GM23338 (cell line): ENCODE measurements around the gene OR5C1. TPM values are rescaled to one million over a fixed set of nuclear protein-coding genes. Genes with fewer than 3 reads are reported as not detected.

Experiments
- ATAC-seq: fragments of 200-7000 bp; cut with Tn5 transposase; 3 replicates; pipeline ENCODE4 v1.9.1; 2020
- DNase-seq: peaks from one replicate; pipeline ENCODE4 v3.0.0-alpha.2; 2015; ENCODE audit warnings: low spot score
- H2AFZ ChIP-seq: fragments of 200-600 bp; sonication (generic); 2 replicates; pipeline ENCODE4 v1.8.0; 2016; ENCODE audit warnings: antibody characterized with exemption, mild to moderate bottlenecking, moderate library complexity
- H3F3A ChIP-seq: fragments of 200-600 bp; sonication (generic); replicated peaks from 2 replicates; pipeline ENCODE4 v1.8.0; 2017; ENCODE audit warnings: antibody characterized with exemption, mixed run types, low read depth
- H3K27ac ChIP-seq: fragments of 200-600 bp; sonication (generic); 2 replicates; pipeline ENCODE4 v1.6.1; 2016; ENCODE audit warnings: low read depth
- H3K27me3 ChIP-seq: fragments of 200-600 bp; sonication (generic); 2 replicates; pipeline ENCODE4 v1.8.0; 2016; ENCODE audit warnings: mild to moderate bottlenecking, mixed run types, moderate library complexity; ENCODE audit not compliant: insufficient read depth
- H3K36me3 ChIP-seq: fragments of 200-600 bp; sonication (generic); 2 replicates; pipeline ENCODE4 v1.8.0; 2016; ENCODE audit warnings: mild to moderate bottlenecking; ENCODE audit not compliant: insufficient read depth
- H3K4me1 ChIP-seq: fragments of 200-600 bp; sonication (generic); 2 replicates; pipeline ENCODE4 v1.8.0; 2016; ENCODE audit warnings: mild to moderate bottlenecking, moderate library complexity; ENCODE audit not compliant: insufficient read depth
- H3K4me2 ChIP-seq: fragments of 200-600 bp; sonication (generic); 2 replicates; pipeline ENCODE4 v1.7.1; 2017; ENCODE audit warnings: mixed run types
- H3K4me3 ChIP-seq: fragments of 200-600 bp; sonication (generic); 2 replicates; pipeline ENCODE4 v1.6.1; 2016; ENCODE audit warnings: mixed run types
- H3K79me2 ChIP-seq: fragments of 200-600 bp; sonication (generic); replicated peaks from 2 replicates; pipeline ENCODE4 v1.8.0; 2017; ENCODE audit warnings: mild to moderate bottlenecking; ENCODE audit not compliant: insufficient read depth
- H3K9me2 ChIP-seq: fragments of 200-600 bp; sonication (generic); 2 replicates; pipeline ENCODE4 v1.8.0; 2017; ENCODE audit not compliant: insufficient read depth
- H4K20me1 ChIP-seq: fragments of 200-600 bp; sonication (generic); replicated peaks from 2 replicates; pipeline ENCODE4 v1.8.0; 2017; ENCODE audit warnings: mild to moderate bottlenecking; ENCODE audit not compliant: insufficient read depth
- H3K27ac Mint-ChIP-seq: 2 replicates; pipeline ENCODE4 v1.8.0; 2020; ENCODE audit warnings: inconsistent platforms, mild to moderate bottlenecking, moderate library complexity, mixed read lengths
- H3K27me3 Mint-ChIP-seq: 3 replicates; pipeline ENCODE4 v1.8.0; 2022; ENCODE audit warnings: low read depth, mild to moderate bottlenecking, moderate library complexity, mixed read lengths, inconsistent platforms; ENCODE audit not compliant: insufficient read depth, poor library complexity
- H3K36me3 Mint-ChIP-seq: 3 replicates; pipeline ENCODE4 v1.8.0; 2021; ENCODE audit warnings: low read depth, mild to moderate bottlenecking, inconsistent platforms, moderate library complexity, mixed read lengths
- H3K4me1 Mint-ChIP-seq: 3 replicates; pipeline ENCODE4 v1.8.0; 2020; ENCODE audit warnings: mild to moderate bottlenecking, inconsistent platforms, mixed read lengths
- H3K4me3 Mint-ChIP-seq: 3 replicates; pipeline ENCODE4 v1.8.0; 2021; ENCODE audit warnings: moderate library complexity, mild to moderate bottlenecking, inconsistent platforms, mixed read lengths
- H3K9me3 Mint-ChIP-seq: 3 replicates; pipeline ENCODE4 v1.8.0; 2020; ENCODE audit warnings: moderate library complexity, mild to moderate bottlenecking, inconsistent platforms, mixed read lengths
- EZH2 ChIP-seq: fragments of 200-600 bp; sonication (generic); IDR thresholded peaks from one replicate; pipeline ENCODE4 v1.8.0; 2017; ENCODE audit warnings: antibody characterized with exemption, mild to moderate bottlenecking, low read depth; ENCODE audit not compliant: unreplicated experiment
- EZH2phosphoT487 ChIP-seq: fragments of 200-600 bp; sonication (generic); IDR thresholded peaks from one replicate; pipeline ENCODE4 v1.8.1; 2018; ENCODE audit warnings: antibody characterized with exemption; ENCODE audit not compliant: unreplicated experiment
- JUNB ChIP-seq: IDR thresholded peaks from one replicate; pipeline ENCODE4 v1.6.1; 2016; ENCODE audit warnings: antibody characterized with exemption; ENCODE audit not compliant: unreplicated experiment
- POLR2AphosphoS5 ChIP-seq: IDR thresholded peaks from 2 replicates; pipeline ENCODE4 v1.6.1; 2016; ENCODE audit warnings: antibody characterized with exemption, low read depth
- STAT1 ChIP-seq: IDR thresholded peaks from one replicate; pipeline ENCODE4 v1.6.1; 2016; ENCODE audit warnings: antibody characterized with exemption; ENCODE audit not compliant: unreplicated experiment
- ZNF114 ChIP-seq: fragments of 250-450 bp; sonication (Bioruptor Pico); IDR thresholded peaks from 2 replicates; pipeline ENCODE4 v1.5.0; 2020; ENCODE audit warnings: mild to moderate bottlenecking, moderate library complexity
- ZNF331 ChIP-seq: fragments of 250-450 bp; sonication (Bioruptor Pico); IDR thresholded peaks from 2 replicates; pipeline ENCODE4 v1.5.0; 2020; ENCODE audit warnings: low read depth, mild to moderate bottlenecking, moderate library complexity
- polyA plus RNA-seq: library from polyadenylated mRNA; unstranded; fragments of >200 nt; fragmentation: Nextera tagmentation; extraction: Ambion mirVana; gene quantifications from 2 replicates; pipeline ENCODE4 v1.2.1, GENCODE V29; 2016
- total RNA-seq: library from RNA; depleted of rRNA; stranded (reverse); fragments of >200 nt; shearing (Covaris generic); gene quantifications from 2 replicates; pipeline ENCODE4 v1.2.3, GENCODE V29; 2014
- TF ChIP-seq, protein P1 (sequence below), 2 experiments: fragments of 200-600 bp in 1 of 2; sonication (generic) in 1 of 2; conservative IDR thresholded peaks; 2 replicates each; pipeline versions ENCODE4 v1.5.1 to v1.6.1; 2016 to 2017; ENCODE audit warnings: antibody characterized with exemption in 2 of 2, low read depth in 2 of 2, mild to moderate bottlenecking in 2 of 2, moderate library complexity in 1 of 2
- TF ChIP-seq, protein P2 (sequence below): fragments of 250-450 bp; sonication (Bioruptor Pico); IDR thresholded peaks from 2 replicates; pipeline ENCODE4 v1.5.0; 2020; ENCODE audit warnings: mild to moderate bottlenecking, moderate library complexity

Gene OR5C1
- total and polyA plus RNA-seq, 2 experiments from 2014 or later: not detected

DNA sequence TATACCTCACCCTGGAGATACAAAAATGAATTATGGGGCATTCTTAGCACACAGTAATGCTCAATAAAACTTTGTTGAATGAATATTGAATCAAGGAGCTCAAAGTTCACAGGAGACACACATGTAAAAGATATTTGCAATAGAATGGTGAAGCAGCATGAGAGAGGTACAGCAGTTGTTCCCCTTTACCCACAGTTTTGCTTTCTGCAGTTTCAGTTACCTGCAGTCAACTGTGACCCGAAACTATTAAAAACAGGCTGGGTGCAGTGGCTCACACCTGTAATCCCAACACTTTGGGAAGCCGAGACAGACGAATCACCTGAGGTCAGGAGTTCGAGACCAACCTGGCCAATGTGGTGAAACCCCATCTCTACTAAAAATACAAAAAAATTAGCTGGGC is 2.4 kb upstream of the OR5C1 start:
- Histone ChIP-seq H3K79me2 (no peaks in the 10 kb centered on the region), H3F3A (no peaks in the 10 kb centered on the region), H3K9me2 (0 out of 2 replicates have a peak, but pooled peaks cover 2% of the 10 kb centered on the region), H2AFZ (no peak overlapping the region), H3K4me2 (no peak overlapping the region), H3K36me3 (no peaks in the 10 kb centered on the region), H3K4me3 (no peak overlapping the region), H3K27me3 (no peaks in the 10 kb centered on the region), H4K20me1 (no peaks in the 10 kb centered on the region), H3K4me1 (no peaks in the 10 kb centered on the region), H3K27ac (no peak overlapping the region)
- H3K27ac Mint-ChIP-seq: no peak overlapping the region
- H3K4me3 Mint-ChIP-seq: no peak overlapping the region
- H3K36me3 Mint-ChIP-seq: peaks cover 6% of the 10 kb centered on the region
- ATAC-seq (no peak), DNase-seq (no peak)
- H3K9me3 Mint-ChIP-seq: peaks cover 73% of the 10 kb centered on the region
- no peak for TF ChIP-seq EZH2phosphoT487
- TF ChIP-seq EZH2: no peak
- TF ChIP-seq, protein P1, sequence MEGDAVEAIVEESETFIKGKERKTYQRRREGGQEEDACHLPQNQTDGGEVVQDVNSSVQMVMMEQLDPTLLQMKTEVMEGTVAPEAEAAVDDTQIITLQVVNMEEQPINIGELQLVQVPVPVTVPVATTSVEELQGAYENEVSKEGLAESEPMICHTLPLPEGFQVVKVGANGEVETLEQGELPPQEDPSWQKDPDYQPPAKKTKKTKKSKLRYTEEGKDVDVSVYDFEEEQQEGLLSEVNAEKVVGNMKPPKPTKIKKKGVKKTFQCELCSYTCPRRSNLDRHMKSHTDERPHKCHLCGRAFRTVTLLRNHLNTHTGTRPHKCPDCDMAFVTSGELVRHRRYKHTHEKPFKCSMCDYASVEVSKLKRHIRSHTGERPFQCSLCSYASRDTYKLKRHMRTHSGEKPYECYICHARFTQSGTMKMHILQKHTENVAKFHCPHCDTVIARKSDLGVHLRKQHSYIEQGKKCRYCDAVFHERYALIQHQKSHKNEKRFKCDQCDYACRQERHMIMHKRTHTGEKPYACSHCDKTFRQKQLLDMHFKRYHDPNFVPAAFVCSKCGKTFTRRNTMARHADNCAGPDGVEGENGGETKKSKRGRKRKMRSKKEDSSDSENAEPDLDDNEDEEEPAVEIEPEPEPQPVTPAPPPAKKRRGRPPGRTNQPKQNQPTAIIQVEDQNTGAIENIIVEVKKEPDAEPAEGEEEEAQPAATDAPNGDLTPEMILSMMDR (conservative IDR thresholded peaks at IDR 0.05; ENCODE audit: low read depth in 2 of 2): no peak
- TF ChIP-seq ZNF331 (CRISPR knock-in tag): no peak
- H3K4me1 Mint-ChIP-seq: no peaks in the 10 kb centered on the region
- peaks cover 8% of the 10 kb centered on the region for H3K27me3 Mint-ChIP-seq

DNA sequence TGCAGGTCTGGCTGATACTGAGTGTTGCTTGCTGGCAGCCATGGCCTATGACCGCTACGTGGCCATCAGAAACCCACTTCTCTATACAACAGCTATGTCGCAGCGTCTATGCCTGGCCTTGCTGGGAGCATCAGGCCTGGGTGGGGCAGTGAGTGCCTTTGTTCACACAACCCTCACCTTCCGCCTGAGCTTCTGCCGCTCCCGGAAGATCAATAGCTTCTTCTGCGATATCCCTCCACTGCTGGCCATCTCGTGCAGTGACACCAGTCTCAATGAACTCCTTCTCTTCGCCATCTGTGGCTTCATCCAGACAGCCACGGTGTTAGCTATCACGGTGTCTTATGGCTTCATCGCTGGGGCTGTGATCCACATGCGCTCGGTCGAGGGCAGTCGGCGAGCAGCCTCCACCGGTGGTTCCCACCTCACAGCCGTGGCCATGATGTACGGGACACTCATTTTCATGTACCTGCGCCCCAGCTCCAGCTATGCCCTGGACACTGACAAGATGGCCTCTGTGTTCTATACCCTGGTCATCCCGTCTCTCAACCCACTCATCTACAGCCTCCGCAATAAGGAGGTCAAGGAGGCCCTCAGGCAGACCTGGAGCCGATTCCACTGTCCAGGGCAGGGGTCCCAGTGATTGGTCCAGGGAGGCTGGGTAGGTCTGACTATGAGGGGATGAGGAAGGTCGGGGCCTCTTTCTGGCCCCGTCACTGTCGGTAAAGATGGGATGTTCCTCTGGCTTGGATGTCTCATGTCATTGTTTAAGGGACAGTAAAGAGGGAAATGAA is 718 bp downstream of the OR5C1 start:
- Histone ChIP-seq H3K4me2 (no peak overlapping the region), H3K27me3 (no peaks in the 10 kb centered on the region), H3K4me1 (no peaks in the 10 kb centered on the region), H3K79me2 (no peaks in the 10 kb centered on the region), H3K4me3 (no peak overlapping the region), H3K36me3 (no peaks in the 10 kb centered on the region), H3K9me2 (0 out of 2 replicates have a peak, but pooled peaks cover 2% of the 10 kb centered on the region), H3K27ac (no peak overlapping the region), H4K20me1 (no peaks in the 10 kb centered on the region), H2AFZ (no peak overlapping the region), H3F3A (no peaks in the 10 kb centered on the region)
- Mint-ChIP-seq H3K9me3 (peaks cover 76% of the 10 kb centered on the region), H3K36me3 (peaks cover 16% of the 10 kb centered on the region), H3K27ac (no peak overlapping the region), H3K4me3 (no peak overlapping the region), H3K27me3 (peaks cover 10% of the 10 kb centered on the region), H3K4me1 (no peaks in the 10 kb centered on the region)
- DNase-seq (no peak), ATAC-seq (no peak)
- TF ChIP-seq JUNB: no peak
- no peak for TF ChIP-seq EZH2phosphoT487
- TF ChIP-seq ZNF114 (CRISPR knock-in tag): no peak
- TF ChIP-seq ZNF331 (CRISPR knock-in tag): no peak
- TF ChIP-seq POLR2AphosphoS5: no peak
- no peak for TF ChIP-seq STAT1
- TF ChIP-seq, protein P2, sequence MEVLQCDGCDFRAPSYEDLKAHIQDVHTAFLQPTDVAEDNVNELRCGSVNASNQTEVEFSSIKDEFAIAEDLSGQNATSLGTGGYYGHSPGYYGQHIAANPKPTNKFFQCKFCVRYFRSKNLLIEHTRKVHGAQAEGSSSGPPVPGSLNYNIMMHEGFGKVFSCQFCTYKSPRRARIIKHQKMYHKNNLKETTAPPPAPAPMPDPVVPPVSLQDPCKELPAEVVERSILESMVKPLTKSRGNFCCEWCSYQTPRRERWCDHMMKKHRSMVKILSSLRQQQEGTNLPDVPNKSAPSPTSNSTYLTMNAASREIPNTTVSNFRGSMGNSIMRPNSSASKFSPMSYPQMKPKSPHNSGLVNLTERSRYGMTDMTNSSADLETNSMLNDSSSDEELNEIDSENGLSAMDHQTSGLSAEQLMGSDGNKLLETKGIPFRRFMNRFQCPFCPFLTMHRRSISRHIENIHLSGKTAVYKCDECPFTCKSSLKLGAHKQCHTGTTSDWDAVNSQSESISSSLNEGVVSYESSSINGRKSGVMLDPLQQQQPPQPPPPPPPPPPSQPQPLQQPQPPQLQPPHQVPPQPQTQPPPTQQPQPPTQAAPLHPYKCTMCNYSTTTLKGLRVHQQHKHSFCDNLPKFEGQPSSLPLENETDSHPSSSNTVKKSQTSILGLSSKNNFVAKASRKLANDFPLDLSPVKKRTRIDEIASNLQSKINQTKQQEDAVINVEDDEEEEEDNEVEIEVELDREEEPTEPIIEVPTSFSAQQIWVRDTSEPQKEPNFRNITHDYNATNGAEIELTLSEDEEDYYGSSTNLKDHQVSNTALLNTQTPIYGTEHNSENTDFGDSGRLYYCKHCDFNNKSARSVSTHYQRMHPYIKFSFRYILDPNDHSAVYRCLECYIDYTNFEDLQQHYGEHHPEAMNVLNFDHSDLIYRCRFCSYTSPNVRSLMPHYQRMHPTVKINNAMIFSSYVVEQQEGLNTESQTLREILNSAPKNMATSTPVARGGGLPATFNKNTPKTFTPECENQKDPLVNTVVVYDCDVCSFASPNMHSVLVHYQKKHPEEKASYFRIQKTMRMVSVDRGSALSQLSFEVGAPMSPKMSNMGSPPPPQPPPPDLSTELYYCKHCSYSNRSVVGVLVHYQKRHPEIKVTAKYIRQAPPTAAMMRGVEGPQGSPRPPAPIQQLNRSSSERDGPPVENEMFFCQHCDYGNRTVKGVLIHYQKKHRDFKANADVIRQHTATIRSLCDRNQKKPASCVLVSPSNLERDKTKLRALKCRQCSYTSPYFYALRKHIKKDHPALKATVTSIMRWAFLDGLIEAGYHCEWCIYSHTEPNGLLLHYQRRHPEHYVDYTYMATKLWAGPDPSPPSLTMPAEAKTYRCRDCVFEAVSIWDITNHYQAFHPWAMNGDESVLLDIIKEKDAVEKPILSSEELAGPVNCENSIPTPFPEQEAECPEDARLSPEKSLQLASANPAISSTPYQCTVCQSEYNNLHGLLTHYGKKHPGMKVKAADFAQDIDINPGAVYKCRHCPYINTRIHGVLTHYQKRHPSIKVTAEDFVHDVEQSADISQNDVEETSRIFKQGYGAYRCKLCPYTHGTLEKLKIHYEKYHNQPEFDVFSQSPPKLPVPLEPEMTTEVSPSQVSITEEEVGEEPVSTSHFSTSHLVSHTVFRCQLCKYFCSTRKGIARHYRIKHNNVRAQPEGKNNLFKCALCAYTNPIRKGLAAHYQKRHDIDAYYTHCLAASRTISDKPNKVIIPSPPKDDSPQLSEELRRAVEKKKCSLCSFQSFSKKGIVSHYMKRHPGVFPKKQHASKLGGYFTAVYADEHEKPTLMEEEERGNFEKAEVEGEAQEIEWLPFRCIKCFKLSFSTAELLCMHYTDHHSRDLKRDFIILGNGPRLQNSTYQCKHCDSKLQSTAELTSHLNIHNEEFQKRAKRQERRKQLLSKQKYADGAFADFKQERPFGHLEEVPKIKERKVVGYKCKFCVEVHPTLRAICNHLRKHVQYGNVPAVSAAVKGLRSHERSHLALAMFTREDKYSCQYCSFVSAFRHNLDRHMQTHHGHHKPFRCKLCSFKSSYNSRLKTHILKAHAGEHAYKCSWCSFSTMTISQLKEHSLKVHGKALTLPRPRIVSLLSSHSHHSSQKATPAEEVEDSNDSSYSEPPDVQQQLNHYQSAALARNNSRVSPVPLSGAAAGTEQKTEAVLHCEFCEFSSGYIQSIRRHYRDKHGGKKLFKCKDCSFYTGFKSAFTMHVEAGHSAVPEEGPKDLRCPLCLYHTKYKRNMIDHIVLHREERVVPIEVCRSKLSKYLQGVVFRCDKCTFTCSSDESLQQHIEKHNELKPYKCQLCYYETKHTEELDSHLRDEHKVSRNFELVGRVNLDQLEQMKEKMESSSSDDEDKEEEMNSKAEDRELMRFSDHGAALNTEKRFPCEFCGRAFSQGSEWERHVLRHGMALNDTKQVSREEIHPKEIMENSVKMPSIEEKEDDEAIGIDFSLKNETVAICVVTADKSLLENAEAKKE: no peak
